ENCODE data around the gene GDF2. TPM values are rescaled to one million over a fixed set of nuclear protein-coding genes. Genes with fewer than 3 reads are reported as not detected.

GDF2 gene
- total RNA-seq, 1 donor from 2014 or later: not detected

GRCh38 chr10:47330366-47330765 is 8.1 kb downstream of the GDF2 start:
- no peak overlapping the region for H3K27ac Mint-ChIP-seq (ENCODE audit: unreplicated experiment)
- TF ChIP-seq CTCF (IDR thresholded peaks at IDR 0.05): no peak
- no peaks in the 10 kb centered on the region for H3K36me3 Mint-ChIP-seq (ENCODE audit: unreplicated experiment)
- H3K4me3 Mint-ChIP-seq (ENCODE audit: unreplicated experiment): no peak overlapping the region
- no peak for DNase-seq (ENCODE audit: extremely low spot score, unreplicated experiment)
- H3K27me3 Mint-ChIP-seq (ENCODE audit: unreplicated experiment): peaks cover 23% of the 10 kb centered on the region
- H3K9me3 Mint-ChIP-seq (ENCODE audit: unreplicated experiment): no peaks in the 10 kb centered on the region
- no peaks in the 10 kb centered on the region for H3K4me1 Mint-ChIP-seq (ENCODE audit: unreplicated experiment)

GRCh38 chr10:47330804-47331203 is 8.6 kb downstream of the GDF2 start:
- H3K4me1 Mint-ChIP-seq (ENCODE audit: unreplicated experiment): no peaks in the 10 kb centered on the region

GRCh38 chr10:47331491-47331890 is 9.2 kb downstream of the GDF2 start:
- no peak overlapping the region for H3K27ac Mint-ChIP-seq (ENCODE audit: unreplicated experiment)
- H3K4me1 Mint-ChIP-seq (ENCODE audit: unreplicated experiment): no peaks in the 10 kb centered on the region
- DNase-seq (ENCODE audit: extremely low spot score, unreplicated experiment): no peak
- no peaks in the 10 kb centered on the region for H3K36me3 Mint-ChIP-seq (ENCODE audit: unreplicated experiment)
- TF ChIP-seq CTCF (IDR thresholded peaks at IDR 0.05): no peak
- H3K4me3 Mint-ChIP-seq (ENCODE audit: unreplicated experiment): no peak overlapping the region
- peaks cover 26% of the 10 kb centered on the region for H3K27me3 Mint-ChIP-seq (ENCODE audit: unreplicated experiment)
- no peaks in the 10 kb centered on the region for H3K9me3 Mint-ChIP-seq (ENCODE audit: unreplicated experiment)

More at GRCh38 chr10:47330804-47331203, 8.6 kb downstream of the GDF2 start:
- DNase-seq (ENCODE audit: extremely low spot score, unreplicated experiment): no peak
- no peak overlapping the region for H3K4me3 Mint-ChIP-seq (ENCODE audit: unreplicated experiment)
- no peaks in the 10 kb centered on the region for H3K9me3 Mint-ChIP-seq (ENCODE audit: unreplicated experiment)
- peaks cover 23% of the 10 kb centered on the region for H3K27me3 Mint-ChIP-seq (ENCODE audit: unreplicated experiment)
- TF ChIP-seq CTCF (IDR thresholded peaks at IDR 0.05): no peak
- H3K36me3 Mint-ChIP-seq (ENCODE audit: unreplicated experiment): no peaks in the 10 kb centered on the region
- H3K27ac Mint-ChIP-seq (ENCODE audit: unreplicated experiment): no peak overlapping the region

- Mint-ChIP-seq H3K4me1 (ENCODE audit: unreplicated experiment) (no peaks in the 10 kb centered on the region), H3K36me3 (ENCODE audit: unreplicated experiment) (no peaks in the 10 kb centered on the region), H3K27ac (ENCODE audit: unreplicated experiment) (no peak overlapping the region), H3K9me3 (ENCODE audit: unreplicated experiment) (no peaks in the 10 kb centered on the region), H3K4me3 (ENCODE audit: unreplicated experiment) (no peak overlapping the region), H3K27me3 (ENCODE audit: unreplicated experiment) (peaks cover 29% of the 10 kb centered on the region)
- TF ChIP-seq CTCF (IDR thresholded peaks at IDR 0.05): no peak
- no peak for DNase-seq (ENCODE audit: extremely low spot score, unreplicated experiment)
Measured at GRCh38 chr10:47331954-47332353, 9.7 kb downstream of the GDF2 start.

- Mint-ChIP-seq H3K4me3 (ENCODE audit: unreplicated experiment) (no peak overlapping the region), H3K27me3 (ENCODE audit: unreplicated experiment) (peaks cover 32% of the 10 kb centered on the region), H3K9me3 (ENCODE audit: unreplicated experiment) (no peaks in the 10 kb centered on the region), H3K4me1 (ENCODE audit: unreplicated experiment) (no peaks in the 10 kb centered on the region), H3K36me3 (ENCODE audit: unreplicated experiment) (no peaks in the 10 kb centered on the region), H3K27ac (ENCODE audit: unreplicated experiment) (no peak overlapping the region)
- TF ChIP-seq CTCF (IDR thresholded peaks at IDR 0.05): no peak
- no peak for DNase-seq (ENCODE audit: extremely low spot score, unreplicated experiment)
Measured at GRCh38 chr10:47332371-47332770, 10.1 kb downstream of the GDF2 start.
